Dendritic cell treated with granulocyte-macrophage colony-stimulating factor and Interleukin-4, amounts not matched to agents 40 ng/mL and 50 ng/mL, for 4 days (primary cell): Measurements from ENCODE around the gene LYPLA2.

ENCODE experiments used
- H3K27ac Mint-ChIP-seq: one replicate; pipeline ENCODE4 v1.8.0; 2022; ENCODE audit warnings: mild to moderate bottlenecking, mixed read lengths
- H3K27me3 Mint-ChIP-seq: one replicate; pipeline ENCODE4 v1.8.0; 2022; ENCODE audit warnings: mild to moderate bottlenecking, mixed read lengths
- H3K36me3 Mint-ChIP-seq: one replicate; pipeline ENCODE4 v1.8.0; 2022; ENCODE audit warnings: low read depth, mixed read lengths
- H3K4me1 Mint-ChIP-seq: one replicate; pipeline ENCODE4 v1.8.0; 2022; ENCODE audit warnings: low read depth, mixed read lengths
- H3K4me3 Mint-ChIP-seq: one replicate; pipeline ENCODE4 v1.8.0; 2022; ENCODE audit warnings: mild to moderate bottlenecking, moderate library complexity, mixed read lengths
- H3K9me3 Mint-ChIP-seq: one replicate; pipeline ENCODE4 v1.8.0; 2022; ENCODE audit warnings: mixed read lengths
- intact Hi-C: fragments of 100-400 bp; cut with micrococcal nuclease; formaldehyde crosslinking; loops from one replicate; pipeline ENCODE4 v1.15.0; 2022

LYPLA2 gene

DNA sequence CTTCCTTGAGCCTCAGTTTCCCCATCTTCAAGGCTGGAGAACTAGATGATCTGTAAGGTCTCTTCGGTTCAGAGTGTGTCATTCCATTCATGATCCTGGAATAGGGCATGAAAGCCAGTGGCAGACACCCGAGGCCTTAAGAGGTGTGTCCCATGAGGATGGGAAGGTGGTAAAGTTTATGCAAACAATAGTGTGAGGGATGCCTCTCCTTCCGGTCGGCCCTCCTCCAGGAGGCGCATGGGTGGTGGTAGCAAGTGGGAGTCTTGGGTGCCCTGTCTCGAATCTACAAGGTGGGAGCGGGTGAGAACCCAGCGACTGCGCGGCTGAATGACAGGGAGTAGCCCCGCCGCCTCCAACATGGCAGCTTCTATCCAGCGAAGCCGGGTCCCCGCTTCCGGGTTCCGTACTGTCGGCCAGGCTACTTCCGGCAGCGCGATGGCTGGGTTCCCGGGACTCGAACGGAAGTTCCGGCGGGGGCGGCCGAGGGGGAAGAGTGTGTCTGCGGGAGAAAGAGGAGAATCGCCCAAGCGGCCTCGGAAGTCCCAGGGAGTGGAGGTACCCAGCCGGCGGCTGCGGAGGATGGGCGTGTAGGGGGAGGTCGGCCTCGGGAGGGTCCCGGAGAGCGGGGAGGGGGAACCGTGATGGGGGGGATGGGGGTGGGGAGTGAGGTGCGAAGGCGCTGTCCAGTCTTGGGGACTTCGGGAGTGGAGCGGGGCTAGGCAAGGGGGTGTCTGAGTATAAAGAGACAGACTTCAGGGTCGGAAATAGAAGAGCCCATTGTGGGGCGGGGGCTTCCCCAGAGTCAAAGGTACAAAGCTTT is at the start of gene LYPLA2:
Gene LYPLA2 (plus strand): TSS at position 450 of the 820 bp plus-strand sequence. CDS start 1,538 bp downstream, outside the sequence.
- intact Hi-C loops, result loop anchor here (1.0 kb wide), 2 partner anchors 9 to 13 kb away; partner anchors contain the start of genes GALE and PITHD1

DNA sequence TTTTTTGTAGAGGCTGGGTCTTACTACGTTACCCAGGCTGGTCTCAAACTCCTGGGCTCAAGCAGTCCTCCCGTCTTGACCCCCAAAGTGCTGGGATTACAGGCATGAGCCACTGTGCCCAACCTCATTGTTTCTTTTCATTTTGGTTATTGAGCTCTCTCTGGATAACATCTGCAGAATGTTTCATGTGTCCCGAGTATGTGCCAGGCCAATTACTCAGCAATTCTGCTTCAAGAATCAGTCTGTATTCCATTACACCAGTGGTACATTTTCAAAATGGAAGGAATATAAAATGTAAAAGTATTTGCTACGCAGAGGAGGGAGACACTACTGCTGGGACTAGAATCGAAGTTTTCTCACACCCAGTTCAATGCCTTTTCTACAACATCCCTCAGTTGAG is 49.3 kb upstream of the LYPLA2 start:
- H3K4me3 Mint-ChIP-seq, result no peak overlapping the region
- peaks cover 25% of the 10 kb centered on the region for H3K4me1 Mint-ChIP-seq
- H3K9me3 Mint-ChIP-seq, result no peaks in the 10 kb centered on the region
- intact Hi-C loops, result loop anchor here (5.0 kb wide), 1 partner anchor 49 kb away; the partner anchor contains the start of gene RPL11
- peaks cover 24% of the 10 kb centered on the region for H3K36me3 Mint-ChIP-seq
- no peak overlapping the region for H3K27ac Mint-ChIP-seq
- H3K27me3 Mint-ChIP-seq, result no peaks in the 10 kb centered on the region

More for the DNA sequence above, at the start of gene LYPLA2:
- H3K27me3 Mint-ChIP-seq, result no peaks in the 10 kb centered on the region
- H3K36me3 Mint-ChIP-seq, result peaks cover 84% of the 10 kb centered on the region
- peaks cover 44% of the 10 kb centered on the region for H3K4me1 Mint-ChIP-seq
- H3K4me3 Mint-ChIP-seq, result peak within 1 kb of the TSS; percentile 92
- no peaks in the 10 kb centered on the region for H3K9me3 Mint-ChIP-seq
- H3K27ac Mint-ChIP-seq, result peak within 1 kb of the TSS; percentile 88

DNA sequence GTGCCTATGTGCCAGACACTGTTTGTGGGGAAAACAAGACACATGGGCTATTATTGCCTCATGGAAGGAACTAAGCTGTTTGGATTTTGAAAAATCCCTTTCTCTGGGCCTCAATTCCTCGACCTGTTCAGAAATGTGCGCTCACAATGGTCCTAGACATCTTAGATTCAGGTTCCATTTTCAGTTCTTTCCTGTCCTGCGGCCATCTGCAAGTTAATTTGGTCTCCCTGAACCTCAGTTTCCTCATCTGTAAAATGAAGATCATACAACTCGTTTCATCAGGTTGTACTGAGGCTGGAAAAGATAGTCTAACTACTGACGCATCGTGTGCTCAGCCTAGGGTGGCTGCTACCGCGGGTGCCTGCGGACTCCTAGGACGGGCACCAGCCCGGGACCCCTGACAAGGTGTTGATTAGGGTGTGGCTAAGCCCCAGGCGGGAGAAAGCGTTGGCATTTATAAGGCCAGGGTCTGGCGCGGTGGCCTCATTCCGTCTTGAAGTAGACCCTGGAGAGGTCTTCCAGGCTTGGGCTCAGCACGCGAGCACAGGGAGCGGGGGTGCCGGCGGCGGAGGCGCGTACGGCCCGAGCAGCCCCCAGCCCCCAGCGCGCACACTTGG is 48.2 kb upstream of the LYPLA2 start:
- Mint-ChIP-seq H3K9me3 (no peaks in the 10 kb centered on the region), H3K4me1 (peaks cover 36% of the 10 kb centered on the region), H3K36me3 (peaks cover 34% of the 10 kb centered on the region), H3K27ac (peak overlapping the region; percentile 91), H3K27me3 (no peaks in the 10 kb centered on the region), H3K4me3 (peak overlapping the region; percentile 93)
- intact Hi-C loops, result loop anchor here (5.0 kb wide), 1 partner anchor 50 kb away; the partner anchor contains the start of gene RPL11

DNA sequence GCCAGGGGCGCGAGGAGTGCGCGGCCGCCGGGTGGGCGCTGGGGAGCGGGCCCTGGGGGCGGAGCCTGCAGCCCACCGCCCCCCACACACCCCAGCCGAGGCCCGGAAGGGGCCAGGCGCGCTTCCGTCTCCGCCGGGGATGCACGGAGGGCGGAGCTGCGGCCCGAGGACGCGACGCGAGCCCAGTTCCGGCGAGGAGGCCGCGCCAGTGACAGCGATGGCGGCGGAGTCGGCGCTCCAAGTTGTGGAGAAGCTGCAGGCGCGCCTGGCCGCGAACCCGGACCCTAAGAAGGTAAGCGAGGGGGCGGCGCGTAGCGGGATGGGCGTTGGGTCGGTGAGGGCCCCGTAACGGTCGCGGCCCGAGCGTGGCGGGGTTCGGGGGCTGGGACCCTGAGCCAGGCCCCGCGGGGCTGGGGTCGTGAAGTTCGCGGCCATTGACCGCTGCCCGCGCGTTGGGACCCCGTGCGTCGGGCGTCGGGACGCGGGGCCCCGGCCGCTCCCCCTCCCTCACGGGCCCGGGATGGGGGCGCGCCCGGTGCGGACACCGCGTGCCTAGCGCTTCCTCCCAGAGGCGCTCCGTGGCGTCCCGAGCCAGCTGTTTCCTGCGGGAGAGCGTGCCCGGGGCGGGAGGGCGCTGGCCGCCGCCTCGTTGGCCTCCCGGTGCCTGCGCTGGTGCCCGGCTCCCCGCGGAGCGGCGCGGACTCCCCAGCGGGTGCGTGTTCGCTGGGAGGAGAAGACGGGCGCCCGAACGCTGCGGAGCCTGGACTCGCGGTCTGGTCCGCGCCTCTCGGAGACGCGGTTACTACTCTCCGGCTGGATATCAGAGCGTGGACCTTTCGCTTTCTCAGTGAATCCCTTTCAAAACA is 47.4 kb upstream of the LYPLA2 start, which contains the start of gene ELOA:
Gene ELOA (plus strand): TSS at position 185 of the 866 bp plus-strand sequence. CDS start 33 bp downstream, at position 218.
- Mint-ChIP-seq H3K9me3 (no peaks in the 10 kb centered on the region), H3K4me3 (peak within 1 kb of the TSS; percentile 93), H3K36me3 (peaks cover 35% of the 10 kb centered on the region), H3K27me3 (no peaks in the 10 kb centered on the region), H3K27ac (peak within 1 kb of the TSS; percentile 91), H3K4me1 (peaks cover 43% of the 10 kb centered on the region)
- intact Hi-C loops, result loop anchor here (5.0 kb wide), 1 partner anchor 51 kb away; the partner anchor contains the start of gene RPL11

DNA sequence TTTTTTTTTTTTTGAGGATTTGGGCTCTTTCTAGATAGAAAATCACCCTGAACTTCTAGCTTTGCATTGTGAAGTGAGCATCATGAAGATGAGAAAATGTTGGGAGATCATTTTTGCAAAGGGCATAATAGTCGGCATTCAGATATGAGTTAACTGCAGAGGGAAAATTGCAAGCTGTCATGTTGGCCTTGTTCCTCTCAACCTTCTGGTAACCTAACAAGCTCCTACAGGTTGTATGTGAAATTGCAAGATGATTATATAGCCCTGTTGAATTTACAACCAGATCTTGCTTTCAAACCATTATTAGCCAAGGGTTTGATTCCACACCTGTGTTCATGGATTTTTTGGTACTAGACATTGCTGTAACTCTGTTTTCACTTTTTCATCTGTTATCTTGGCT is 45.4 kb upstream of the LYPLA2 start:
- H3K9me3 Mint-ChIP-seq, result no peaks in the 10 kb centered on the region
- H3K27ac Mint-ChIP-seq, result no peak overlapping the region
- peaks cover 51% of the 10 kb centered on the region for H3K36me3 Mint-ChIP-seq
- intact Hi-C loops, result no loop called here
- no peak overlapping the region for H3K4me3 Mint-ChIP-seq
- H3K27me3 Mint-ChIP-seq, result no peaks in the 10 kb centered on the region
- peaks cover 49% of the 10 kb centered on the region for H3K4me1 Mint-ChIP-seq

DNA sequence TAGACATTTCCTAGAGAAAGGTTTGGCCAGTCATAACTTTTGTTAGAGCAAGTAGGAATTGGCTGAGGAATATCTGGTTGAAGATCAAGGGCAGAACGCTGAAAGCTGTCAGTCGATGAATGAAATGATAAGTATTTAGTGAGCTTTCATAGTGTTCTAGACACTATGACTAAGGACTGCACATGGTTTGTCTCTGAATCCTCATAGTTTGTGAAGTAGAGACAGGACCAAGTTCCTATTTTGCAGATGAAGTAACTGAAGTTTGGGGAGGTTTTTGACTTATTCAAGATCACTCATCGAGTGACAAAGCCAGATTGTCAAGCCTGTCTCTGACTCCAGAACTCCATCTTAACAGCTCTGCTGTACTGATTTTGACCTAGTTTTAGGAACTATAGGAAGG is 42.9 kb upstream of the LYPLA2 start:
- H3K36me3 Mint-ChIP-seq, result peaks cover 73% of the 10 kb centered on the region
- no peaks in the 10 kb centered on the region for H3K9me3 Mint-ChIP-seq
- peaks cover 37% of the 10 kb centered on the region for H3K4me1 Mint-ChIP-seq
- no peaks in the 10 kb centered on the region for H3K27me3 Mint-ChIP-seq
- H3K4me3 Mint-ChIP-seq, result no peak overlapping the region
- no peak overlapping the region for H3K27ac Mint-ChIP-seq
- intact Hi-C loops, result no loop called here

DNA sequence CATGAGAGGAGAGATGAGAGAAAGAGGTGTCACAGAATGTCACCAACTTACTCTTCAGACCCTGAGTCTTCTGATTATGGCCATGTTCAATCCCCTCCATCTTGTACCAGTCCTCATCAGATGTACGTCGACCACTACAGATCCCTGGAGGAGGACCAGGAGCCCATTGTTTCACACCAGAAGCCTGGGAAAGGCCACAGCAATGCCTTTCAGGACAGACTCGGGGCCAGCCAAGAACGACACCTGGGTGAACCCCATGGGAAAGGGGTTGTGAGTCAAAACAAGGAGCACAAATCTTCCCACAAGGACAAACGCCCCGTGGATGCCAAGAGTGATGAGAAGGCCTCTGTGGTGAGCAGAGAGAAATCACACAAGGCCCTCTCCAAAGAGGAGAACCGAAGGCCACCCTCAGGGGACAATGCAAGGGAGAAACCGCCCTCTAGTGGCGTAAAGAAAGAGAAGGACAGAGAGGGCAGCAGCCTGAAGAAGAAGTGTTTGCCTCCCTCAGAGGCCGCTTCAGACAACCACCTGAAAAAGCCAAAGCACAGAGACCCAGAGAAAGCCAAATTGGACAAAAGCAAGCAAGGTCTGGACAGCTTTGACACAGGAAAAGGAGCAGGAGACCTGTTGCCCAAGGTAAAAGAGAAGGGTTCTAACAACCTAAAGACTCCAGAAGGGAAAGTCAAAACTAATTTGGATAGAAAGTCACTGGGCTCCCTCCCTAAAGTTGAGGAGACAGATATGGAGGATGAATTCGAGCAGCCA is 39.7 kb upstream of the LYPLA2 start:
- Mint-ChIP-seq H3K9me3 (no peaks in the 10 kb centered on the region), H3K36me3 (peaks cover 90% of the 10 kb centered on the region), H3K27ac (peak overlapping the region; percentile 18), H3K4me1 (peaks cover 25% of the 10 kb centered on the region), H3K4me3 (no peak overlapping the region), H3K27me3 (no peaks in the 10 kb centered on the region)
- intact Hi-C loops, result loop anchor here (5.0 kb wide), 1 partner anchor 34 kb away; no protein-coding TSS in a partner anchor

DNA sequence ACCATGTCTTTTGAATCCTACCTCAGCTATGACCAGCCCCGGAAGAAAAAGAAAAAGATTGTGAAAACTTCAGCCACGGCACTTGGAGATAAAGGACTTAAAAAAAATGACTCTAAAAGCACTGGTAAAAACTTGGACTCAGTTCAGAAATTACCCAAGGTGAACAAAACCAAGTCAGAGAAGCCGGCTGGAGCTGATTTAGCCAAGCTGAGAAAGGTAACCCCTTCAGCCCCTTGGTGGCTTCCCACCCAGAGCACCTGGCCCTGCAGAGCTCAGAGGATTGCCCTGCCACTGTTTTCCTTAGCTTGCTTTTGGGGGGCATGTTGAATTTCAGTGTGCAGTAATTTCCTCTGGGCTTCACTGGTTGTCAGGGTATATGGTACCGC is 39.1 kb upstream of the LYPLA2 start:
- H3K27me3 Mint-ChIP-seq, result no peaks in the 10 kb centered on the region
- H3K9me3 Mint-ChIP-seq, result no peaks in the 10 kb centered on the region
- H3K4me1 Mint-ChIP-seq, result peaks cover 22% of the 10 kb centered on the region
- peaks cover 90% of the 10 kb centered on the region for H3K36me3 Mint-ChIP-seq
- intact Hi-C loops, result loop anchor here (5.0 kb wide), 1 partner anchor 35 kb away; no protein-coding TSS in a partner anchor
- H3K27ac Mint-ChIP-seq, result peak overlapping the region; percentile 18
- H3K4me3 Mint-ChIP-seq, result no peak overlapping the region

DNA sequence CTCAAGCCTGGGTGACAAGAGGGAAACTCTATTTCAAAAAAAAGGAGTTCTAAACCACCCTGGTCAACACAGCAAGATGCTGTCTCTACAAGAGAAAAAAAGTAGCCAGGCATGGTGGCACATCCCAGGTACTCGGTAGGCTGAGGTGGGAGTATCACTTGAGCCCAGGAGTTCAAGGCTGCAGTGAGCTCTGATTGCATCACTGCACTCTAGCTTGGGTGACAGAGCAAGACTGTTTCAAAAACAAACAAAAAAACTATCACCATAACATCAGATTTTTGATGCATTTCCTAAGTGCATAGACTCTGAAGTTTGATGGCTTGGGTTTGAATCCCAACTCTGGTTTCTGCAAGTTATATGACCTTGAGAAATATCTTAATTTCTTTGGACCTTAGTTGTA is 38.0 kb upstream of the LYPLA2 start:
- H3K27me3 Mint-ChIP-seq, result no peaks in the 10 kb centered on the region

DNA sequence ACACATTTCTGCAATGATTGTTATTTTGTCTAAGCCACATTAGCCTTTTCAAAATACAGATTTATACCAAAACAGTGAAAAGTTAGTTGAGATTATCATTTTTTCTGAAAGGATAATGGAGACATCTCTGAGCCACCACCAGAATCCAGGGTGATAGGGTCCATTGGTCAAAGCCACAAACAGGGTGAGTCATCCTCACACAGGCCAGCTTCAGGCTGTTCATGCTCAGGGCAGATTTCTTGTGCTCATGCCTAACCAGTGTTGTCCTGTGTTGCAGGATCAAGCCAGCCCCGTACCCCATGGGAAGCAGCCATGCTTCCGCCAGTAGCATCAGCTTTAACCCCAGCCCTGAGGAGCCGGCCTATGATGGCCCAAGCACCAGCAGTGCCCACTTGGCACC is 34.3 kb upstream of the LYPLA2 start:
- Mint-ChIP-seq H3K4me3 (no peak overlapping the region), H3K36me3 (peaks cover 98% of the 10 kb centered on the region), H3K4me1 (no peaks in the 10 kb centered on the region), H3K9me3 (no peaks in the 10 kb centered on the region), H3K27me3 (no peaks in the 10 kb centered on the region), H3K27ac (no peak overlapping the region)
- intact Hi-C loops, result no loop called here

More for the DNA sequence above, 38.0 kb upstream of the LYPLA2 start:
- intact Hi-C loops, result loop anchor here (5.0 kb wide), 1 partner anchor 36 kb away; no protein-coding TSS in a partner anchor
- H3K27ac Mint-ChIP-seq, result no peak overlapping the region
- H3K9me3 Mint-ChIP-seq, result no peaks in the 10 kb centered on the region
- peaks cover 91% of the 10 kb centered on the region for H3K36me3 Mint-ChIP-seq
- no peak overlapping the region for H3K4me3 Mint-ChIP-seq
- H3K4me1 Mint-ChIP-seq, result peaks cover 13% of the 10 kb centered on the region

DNA sequence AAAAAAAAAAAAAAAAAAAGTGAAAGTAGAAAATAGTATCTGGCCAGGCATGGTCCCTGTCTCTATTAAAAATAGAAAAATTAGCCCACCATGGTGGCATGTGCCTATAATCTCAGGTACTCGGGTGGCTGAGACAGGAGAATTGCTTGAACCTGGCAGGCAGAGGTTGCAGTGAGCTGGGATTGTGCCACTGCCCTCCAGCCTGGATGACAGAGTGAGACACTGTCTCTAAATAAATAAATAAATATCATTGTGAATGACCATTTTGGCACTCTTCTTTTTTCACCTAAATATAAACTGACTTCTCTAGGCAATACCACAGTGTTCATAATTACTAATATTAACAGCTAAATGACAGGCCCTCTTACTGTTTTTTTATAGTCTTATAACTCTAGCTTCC is 33.1 kb upstream of the LYPLA2 start:
- Mint-ChIP-seq H3K4me3 (no peak overlapping the region), H3K9me3 (no peaks in the 10 kb centered on the region), H3K27me3 (no peaks in the 10 kb centered on the region), H3K27ac (no peak overlapping the region), H3K36me3 (peaks cover 98% of the 10 kb centered on the region), H3K4me1 (no peaks in the 10 kb centered on the region)
- intact Hi-C loops, result no loop called here

DNA sequence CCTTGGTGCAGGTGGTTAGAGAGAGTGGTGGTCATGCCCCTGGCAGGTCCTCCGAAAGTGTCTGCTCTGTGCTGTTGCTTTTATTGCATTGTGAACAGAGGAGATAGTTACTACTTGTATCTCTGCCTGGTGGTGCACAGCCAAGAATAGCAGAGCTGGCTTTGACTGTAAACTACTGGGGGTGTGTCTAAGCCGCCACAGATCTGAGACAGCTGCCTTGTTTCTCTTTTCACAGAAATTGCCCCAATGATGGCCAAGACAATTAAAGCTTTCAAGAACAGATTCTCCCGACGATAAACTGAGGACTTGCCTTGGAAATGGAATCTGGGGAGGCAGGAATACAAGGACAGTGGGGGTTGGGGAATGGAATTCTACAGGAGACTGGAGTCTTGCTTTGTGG is 31.7 kb upstream of the LYPLA2 start:
- Mint-ChIP-seq H3K27ac (no peak overlapping the region), H3K27me3 (no peaks in the 10 kb centered on the region), H3K9me3 (no peaks in the 10 kb centered on the region), H3K4me3 (no peak overlapping the region), H3K4me1 (no peaks in the 10 kb centered on the region), H3K36me3 (peaks cover 94% of the 10 kb centered on the region)
- intact Hi-C loops, result no loop called here

DNA sequence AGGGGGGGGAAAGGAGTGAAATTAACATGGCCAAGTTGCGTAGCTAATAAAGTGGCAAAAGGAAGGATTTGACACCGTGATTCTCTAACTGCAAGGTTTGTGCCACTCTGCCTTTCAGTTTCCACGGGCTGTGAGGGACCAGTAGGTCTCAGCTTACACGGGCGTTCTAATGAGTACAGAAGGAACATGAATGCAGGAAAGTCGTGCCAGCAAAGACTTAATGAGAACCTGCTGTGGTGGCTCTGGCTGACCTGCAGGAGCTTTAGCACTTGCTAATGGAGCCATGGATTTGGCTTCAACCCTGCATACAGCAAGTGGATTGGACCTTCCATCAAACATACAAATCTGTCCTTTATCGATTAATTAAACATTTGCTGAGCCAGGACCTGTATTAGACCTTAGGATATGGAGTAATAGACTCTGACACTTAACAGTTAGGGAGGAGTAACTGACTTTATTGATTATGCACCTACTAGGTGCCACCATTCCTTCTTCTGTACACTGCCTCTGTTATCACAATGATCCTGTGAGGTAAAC is 27.8 kb upstream of the LYPLA2 start:
- Mint-ChIP-seq H3K4me3 (no peak overlapping the region), H3K36me3 (peaks cover 79% of the 10 kb centered on the region), H3K27ac (no peak overlapping the region), H3K27me3 (no peaks in the 10 kb centered on the region), H3K4me1 (no peaks in the 10 kb centered on the region), H3K9me3 (no peaks in the 10 kb centered on the region)
- intact Hi-C loops, result no loop called here
